Measurements from ENCODE around the gene TPO. TPM values are rescaled to one million over a fixed set of nuclear protein-coding genes. Genes with fewer than 3 reads are reported as not detected.
"Not testable (repeated sequence)": the region's sequence is repeated elsewhere in the genome, so short reads cannot be mapped to it uniquely, and the experiment has no call there.

The TPO gene
- total RNA-seq, 1 donor = under 0.01 TPM

- DNase-seq (ENCODE audit: low read depth in 2 of 3, low spot score in 2 of 3) = no peak
Measured at GRCh38 chr2:1403565-1403964, 9.7 kb upstream of the TPO start.

DNA sequence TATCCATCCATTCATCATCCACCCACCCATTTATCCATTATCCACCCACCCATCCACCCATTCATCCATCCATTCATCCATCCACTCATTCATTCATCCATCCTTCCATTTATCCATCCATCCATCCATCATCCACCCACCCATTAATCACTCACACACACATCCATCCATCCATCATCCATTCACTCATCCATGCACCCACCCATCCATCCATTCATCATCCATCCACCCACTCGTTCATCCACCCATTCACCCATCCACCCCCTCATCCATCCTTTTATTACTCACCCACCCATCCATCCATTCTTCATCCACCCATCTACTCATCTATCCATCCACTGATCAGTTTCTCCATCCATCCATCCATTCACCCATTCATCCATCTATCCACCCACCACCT lies 8.1 kb upstream of the TPO start:
- DNase-seq (ENCODE audit: low read depth in 2 of 3, low spot score in 2 of 3) = no peak

DNA sequence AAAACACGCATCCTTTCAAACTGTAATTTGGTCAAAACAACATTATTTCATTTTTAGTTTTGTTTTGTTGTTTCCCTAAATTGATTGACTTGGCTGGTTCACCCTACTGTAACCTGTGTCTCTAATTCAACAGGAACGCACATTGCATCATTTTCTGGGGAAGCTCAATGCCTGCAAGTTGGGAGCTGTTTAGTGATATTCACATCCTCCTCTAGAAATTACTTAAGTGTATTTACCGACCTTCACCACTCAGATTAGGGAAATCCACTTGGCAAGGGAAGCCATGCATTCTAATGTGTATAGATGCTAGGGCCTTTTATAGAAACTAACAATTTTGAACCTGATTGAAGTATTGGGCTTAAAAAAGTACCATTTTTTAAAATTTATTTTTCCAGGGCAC lies 7.3 kb upstream of the TPO start:
- DNase-seq (ENCODE audit: low read depth in 2 of 3, low spot score in 2 of 3) = no peak

GRCh38 chr2:1406434-1406833 lies 6.8 kb upstream of the TPO start:
- no peak for DNase-seq (ENCODE audit: low read depth in 2 of 3, low spot score in 2 of 3)

GRCh38 chr2:1407950-1408675 lies 5.2 kb upstream of the TPO start:
- no peak for DNase-seq (ENCODE audit: low read depth in 2 of 3, low spot score in 2 of 3)

- DNase-seq (ENCODE audit: low read depth in 2 of 3, low spot score in 2 of 3) = no peak
Measured at GRCh38 chr2:1414121-1414520, 858 bp downstream of the TPO start.

GRCh38 chr2:1414901-1415300 lies 1.6 kb downstream of the TPO start:
- not testable (repeated sequence) for DNase-seq (ENCODE audit: low read depth in 2 of 3, low spot score in 2 of 3)

DNA sequence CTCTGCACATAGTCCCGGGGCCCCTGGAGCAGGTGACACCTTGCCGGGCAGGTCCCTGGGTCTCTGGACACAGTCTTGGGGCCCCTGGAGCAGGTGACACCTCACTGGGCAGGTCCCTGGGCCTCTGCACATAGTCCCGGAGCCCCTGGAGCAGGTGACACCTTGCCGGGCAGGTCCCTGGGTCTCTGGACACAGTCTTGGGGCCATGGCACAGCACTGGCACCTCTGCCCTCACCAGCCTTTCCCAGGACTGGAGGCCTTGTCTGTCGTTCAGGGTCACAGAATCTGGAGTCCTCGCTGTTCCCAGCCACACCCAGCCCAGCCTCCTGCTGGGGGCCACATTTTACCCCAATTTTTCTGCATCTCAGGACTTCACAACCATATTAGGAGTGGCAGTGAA lies 2.2 kb downstream of the TPO start:
- DNase-seq (ENCODE audit: low read depth in 2 of 3, low spot score in 2 of 3) = no peak

DNA sequence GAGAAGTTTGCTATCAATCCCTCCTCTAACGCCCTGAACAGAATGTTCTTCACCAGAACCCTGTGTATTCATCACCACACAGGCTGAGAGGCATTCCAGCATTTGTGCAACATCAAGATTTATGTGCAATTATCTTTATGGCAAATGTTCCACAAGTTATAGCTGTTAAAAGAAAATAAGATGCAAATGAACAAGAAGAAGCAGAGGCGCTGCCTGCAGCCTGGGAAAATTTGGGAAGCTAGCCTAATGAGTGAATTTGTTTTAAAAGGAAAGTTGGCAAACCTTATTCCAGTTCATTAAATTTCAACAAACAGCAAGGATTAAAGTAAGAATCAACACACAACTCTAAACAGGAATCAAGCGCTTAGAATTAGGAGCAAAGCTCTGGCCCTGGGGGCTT lies 5.3 kb downstream of the TPO start:
- DNase-seq (ENCODE audit: low read depth in 2 of 3, low spot score in 2 of 3) = no peak

- DNase-seq (ENCODE audit: low read depth in 2 of 3, low spot score in 2 of 3) = no peak
Measured at GRCh38 chr2:1420746-1421480, 7.7 kb downstream of the TPO start.

GRCh38 chr2:1421731-1422130 lies 8.5 kb downstream of the TPO start:
- no peak for DNase-seq (ENCODE audit: low read depth in 2 of 3, low spot score in 2 of 3)

- no peak for DNase-seq (ENCODE audit: low read depth in 2 of 3, low spot score in 2 of 3)
Measured at GRCh38 chr2:1422131-1422530, 8.9 kb downstream of the TPO start.

DNA sequence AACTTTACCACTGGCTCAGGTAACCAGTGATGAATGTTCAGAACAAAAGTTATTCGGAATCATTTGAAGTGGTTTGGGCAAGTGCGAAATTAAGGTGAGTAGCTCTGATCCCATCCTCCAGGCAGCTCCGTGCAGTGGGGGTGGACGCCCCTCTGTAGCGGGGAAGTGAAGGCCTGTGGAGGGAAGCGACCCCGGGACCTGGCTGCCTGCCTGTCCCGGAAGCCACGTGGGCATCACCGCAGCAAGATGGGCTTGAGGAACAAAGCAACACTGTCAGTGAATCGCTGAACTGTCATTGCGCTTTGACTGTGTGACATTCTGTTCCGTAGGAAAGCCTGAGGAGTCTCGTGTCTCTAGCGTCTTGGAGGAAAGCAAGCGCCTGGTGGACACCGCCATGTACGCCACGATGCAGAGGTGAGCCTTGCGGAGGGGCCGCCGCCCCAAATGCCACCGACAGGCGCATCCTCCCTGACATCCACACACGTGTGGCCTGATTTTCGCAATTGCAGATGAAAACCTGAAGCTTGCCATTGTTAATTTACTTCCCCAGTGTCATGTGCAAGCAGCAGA lies 9.5 kb downstream of the TPO start:
- no peak for DNase-seq (ENCODE audit: low read depth in 2 of 3, low spot score in 2 of 3)

DNA sequence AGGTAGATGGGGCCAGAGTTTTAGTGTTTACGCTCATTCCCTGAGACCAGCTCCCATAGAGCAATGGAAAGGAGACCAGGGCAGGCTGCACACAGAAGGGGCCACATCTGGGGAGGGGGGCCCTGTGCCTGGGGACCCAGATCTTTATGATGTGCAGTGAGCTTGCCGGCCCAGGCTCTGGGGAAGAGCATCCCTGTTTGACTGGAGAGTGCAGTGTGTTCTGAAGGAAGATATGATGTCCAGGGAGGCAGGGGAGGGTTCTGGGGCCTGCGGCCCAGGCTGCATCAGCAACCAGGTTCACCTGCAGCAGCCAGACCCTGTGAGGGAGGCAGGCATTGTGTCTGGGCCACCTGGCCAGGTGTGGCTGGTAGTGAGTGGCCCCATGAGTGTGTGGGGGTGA lies 13.8 kb downstream of the TPO start:
- no peak for DNase-seq (ENCODE audit: low read depth in 2 of 3, low spot score in 2 of 3)

DNA sequence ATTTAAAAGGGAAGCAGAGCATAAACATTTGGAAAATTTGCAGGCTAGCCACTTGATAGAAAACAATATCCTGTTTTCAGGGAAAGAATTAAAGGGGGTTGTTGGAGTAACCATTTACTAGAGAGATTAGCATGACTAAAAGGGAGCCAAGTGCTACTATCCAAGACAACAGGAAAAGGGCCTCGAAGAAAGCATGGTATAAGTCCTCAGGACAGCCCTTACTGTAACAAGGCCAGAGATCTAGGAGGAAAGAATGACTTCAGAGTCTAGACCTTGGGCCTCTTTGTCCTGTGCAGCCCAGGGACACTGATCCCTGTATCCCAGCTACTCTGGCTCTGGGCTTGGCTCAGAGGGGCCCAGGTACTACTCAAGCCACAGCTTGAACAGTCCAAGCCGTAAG lies 16.6 kb downstream of the TPO start:
- DNase-seq (ENCODE audit: low read depth in 2 of 3, low spot score in 2 of 3) = no peak

- DNase-seq (ENCODE audit: low read depth in 2 of 3, low spot score in 2 of 3) = no peak
Measured at GRCh38 chr2:1430491-1430890, 17.2 kb downstream of the TPO start.

GRCh38 chr2:1431886-1432400 lies 18.7 kb downstream of the TPO start:
- no peak for DNase-seq (ENCODE audit: low read depth in 2 of 3, low spot score in 2 of 3)

- DNase-seq (ENCODE audit: low read depth in 2 of 3, low spot score in 2 of 3) = no peak
Measured at GRCh38 chr2:1432726-1433125, 19.5 kb downstream of the TPO start.

DNA sequence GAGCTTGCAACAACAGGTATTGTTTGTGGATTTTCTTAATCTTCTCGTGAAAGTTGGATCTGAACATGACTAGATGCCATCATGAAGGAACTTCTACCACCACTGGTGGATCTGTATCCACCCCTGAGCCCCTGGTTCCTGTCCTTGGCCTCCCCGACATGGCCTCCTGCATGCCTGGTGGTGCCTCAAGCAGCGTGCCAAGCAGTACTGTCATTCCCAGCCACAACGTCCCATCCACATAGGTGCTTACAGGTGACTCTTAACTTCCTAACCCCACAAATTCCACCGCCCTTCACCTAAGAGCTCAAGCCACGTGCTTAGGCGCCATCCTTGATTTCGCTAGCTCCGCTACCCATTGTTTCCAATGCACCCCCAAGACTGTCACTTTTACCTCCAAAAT lies 23.1 kb downstream of the TPO start:
- no peak for DNase-seq (ENCODE audit: low read depth in 2 of 3, low spot score in 2 of 3)

DNA sequence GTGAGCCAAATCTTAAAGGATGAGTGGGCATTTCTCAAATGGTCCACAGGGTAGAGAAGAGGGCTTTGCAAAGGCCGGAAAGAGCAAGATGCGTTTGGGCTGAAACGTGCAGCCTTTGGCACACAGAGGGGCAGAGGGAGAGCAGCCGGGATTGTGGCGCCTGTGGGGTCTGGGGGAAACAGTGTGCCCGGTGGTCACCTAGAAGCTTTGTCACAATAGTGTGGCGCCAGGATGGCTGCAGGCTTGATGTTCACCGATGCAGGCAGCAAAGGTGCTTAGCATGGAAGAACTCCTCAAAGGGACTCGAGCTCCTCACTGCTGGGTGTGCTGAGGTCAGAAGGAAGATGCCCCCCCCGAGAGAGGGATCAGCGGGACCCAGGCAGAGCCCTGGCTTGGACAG lies 23.8 kb downstream of the TPO start:
- DNase-seq (ENCODE audit: low read depth in 2 of 3, low spot score in 2 of 3) = no peak

- no peak for DNase-seq (ENCODE audit: low read depth in 2 of 3, low spot score in 2 of 3)
Measured at GRCh38 chr2:1437537-1437936, 24.3 kb downstream of the TPO start.

DNA sequence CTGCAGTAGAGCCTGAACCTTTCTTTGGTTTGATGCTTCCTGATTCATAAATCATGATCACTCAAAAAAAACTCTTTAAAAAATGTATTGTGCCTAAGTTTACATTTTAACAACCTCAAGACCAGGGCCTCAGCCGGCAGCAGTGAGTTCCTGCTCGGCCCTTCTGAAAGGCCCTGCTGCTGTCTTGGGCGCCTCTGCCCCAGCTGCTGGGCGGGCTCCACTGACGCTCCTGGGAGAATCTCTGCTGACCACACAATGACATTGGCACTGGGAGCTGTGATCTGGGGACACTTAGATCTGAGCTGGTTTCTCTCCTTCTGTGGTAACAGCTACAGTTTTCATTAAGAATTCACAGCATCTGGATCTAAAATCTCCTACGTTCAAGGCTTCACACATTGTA lies 25.7 kb downstream of the TPO start:
- DNase-seq (ENCODE audit: low read depth in 2 of 3, low spot score in 2 of 3) = no peak

Data from hematopoietic multipotent progenitor cell (in vitro differentiated cells).